Caco-2 (cell line): Measurements from ENCODE around the gene TOE1. TPM values are rescaled to one million over a fixed set of nuclear protein-coding genes. Genes with fewer than 3 reads are reported as not detected.

ENCODE experiments used
- BruUV-seq: library from RNA; stranded (reverse); fragments of 400-500 nt; replicated peaks from 2 replicates; lab custom pipeline; 2021; lab: Mats Ljungman, UMichigan
- CTCF ChIA-PET: fragments of 300-600 bp; sonication (Branson Sonifier 250); formaldehyde crosslinking; loops from one replicate; lab custom pipeline; 2022; ENCODE audit warnings: antibody characterized with exemption; lab: Charles Lee
- POLR2A ChIA-PET: fragments of 300-600 bp; sonication (Branson Sonifier 250); formaldehyde crosslinking; loops from one replicate; lab custom pipeline; 2022; ENCODE audit warnings: antibody characterized with exemption; lab: Charles Lee
- DNase-seq, 2 experiments: peaks; one replicate each; pipeline versions ENCODE4 v3.0.0 to v3.0.0-alpha.2; 2020 to 2022
- H3K27me3 ChIP-seq: replicated peaks from 2 replicates; pipeline ENCODE4 v1.6.0; 2011; ENCODE audit warnings: low read length; ENCODE audit not compliant: control insufficient read depth, insufficient read depth
- H3K36me3 ChIP-seq: 2 replicates; pipeline ENCODE4 v1.5.1; 2011; ENCODE audit warnings: low read length; ENCODE audit not compliant: control insufficient read depth, insufficient read depth
- H3K4me1 ChIP-seq: fragments of 250-450 bp; sonication (Bioruptor Pico); 2 replicates; pipeline ENCODE4 v1.5.1; 2020; ENCODE audit warnings: mild to moderate bottlenecking
- H3K4me3 ChIP-seq: 2 replicates; pipeline ENCODE4 v1.5.1; 2011; ENCODE audit warnings: low read depth, mild to moderate bottlenecking, control low read depth, low read length
- H3K9me3 ChIP-seq: fragments of 250-450 bp; sonication (Bioruptor Pico); 2 replicates; pipeline ENCODE4 v1.5.1; 2020; ENCODE audit warnings: mild to moderate bottlenecking, moderate library complexity
- H3K27ac Mint-ChIP-seq: one replicate; pipeline ENCODE4 v1.8.0; 2022; ENCODE audit warnings: mixed read lengths; ENCODE audit not compliant: unreplicated experiment
- H3K27me3 Mint-ChIP-seq: one replicate; pipeline ENCODE4 v1.8.0; 2022; ENCODE audit warnings: mixed read lengths; ENCODE audit not compliant: insufficient read depth, unreplicated experiment
- H3K36me3 Mint-ChIP-seq: one replicate; pipeline ENCODE4 v1.8.0; 2022; ENCODE audit warnings: mild to moderate bottlenecking, mixed read lengths; ENCODE audit not compliant: insufficient read depth, unreplicated experiment
- H3K4me1 Mint-ChIP-seq: one replicate; pipeline ENCODE4 v1.8.0; 2022; ENCODE audit warnings: low read depth, mixed read lengths; ENCODE audit not compliant: unreplicated experiment
- H3K4me3 Mint-ChIP-seq: one replicate; pipeline ENCODE4 v1.8.0; 2022; ENCODE audit warnings: mild to moderate bottlenecking, moderate library complexity, mixed read lengths; ENCODE audit not compliant: unreplicated experiment
- H3K9me3 Mint-ChIP-seq: one replicate; pipeline ENCODE4 v1.8.0; 2022; ENCODE audit warnings: mixed read lengths; ENCODE audit not compliant: unreplicated experiment
- intact Hi-C: fragments of 100-400 bp; cut with micrococcal nuclease; formaldehyde crosslinking; loops from one replicate; pipeline ENCODE4 v1.10.0; 2022; ENCODE audit not compliant: unreplicated experiment
- total RNA-seq: library from RNA; stranded (reverse); gene quantifications from 2 replicates; pipeline ENCODE4 v1.2.3, GENCODE V29; 2022
- TF ChIP-seq, protein P1 (sequence below), 2 experiments: fragments of 200-600 bp in 1 of 2; IDR thresholded peaks; 1 replicate in 1 of 2; 2 replicates in 1 of 2; pipeline versions ENCODE4 v1.5.1 to v1.8.0; 2011 to 2022; ENCODE audit warnings: antibody characterized with exemption in 1 of 2, control low read depth in 1 of 2, inconsistent platforms in 1 of 2, low read depth in 1 of 2, low read length in 1 of 2, mild to moderate bottlenecking in 1 of 2, moderate library complexity in 1 of 2; ENCODE audit not compliant: insufficient read depth in 1 of 2, severe bottlenecking in 1 of 2, unreplicated experiment in 1 of 2

Gene TOE1
- total RNA-seq, 1 experiment from 2014 or later: 15.5 TPM

DNA sequence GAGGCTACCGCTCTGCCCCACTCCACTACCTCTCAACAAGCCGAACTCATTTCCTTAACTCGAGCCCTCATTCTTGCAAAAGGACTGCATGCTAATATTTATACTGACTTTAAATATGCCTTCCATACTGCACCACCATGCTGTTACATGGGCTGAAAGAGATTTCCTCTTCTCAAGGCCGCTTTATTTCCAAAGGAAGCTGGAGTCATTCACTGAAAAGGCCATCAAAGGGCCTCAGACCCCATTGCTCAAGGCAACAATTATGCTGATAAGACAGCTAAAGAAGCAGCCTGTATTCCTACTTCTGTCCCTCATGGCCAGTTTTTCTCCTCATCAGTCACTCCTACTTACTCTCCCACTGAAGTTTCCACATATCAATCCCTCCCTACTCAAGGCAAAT lies 20.2 kb upstream of the TOE1 start:
- intact Hi-C loops: no loop called here
- Histone ChIP-seq H3K36me3 (no peaks in the 10 kb centered on the region), H3K4me3 (no peak overlapping the region), H3K9me3 (no peaks in the 10 kb centered on the region), H3K27me3 (no peaks in the 10 kb centered on the region), H3K4me1 (peaks cover 7% of the 10 kb centered on the region; the same call in 1 of the 2 replicates)
- DNase-seq: no peak
- CTCF ChIA-PET: no interaction called here
- Mint-ChIP-seq H3K36me3 (no peaks in the 10 kb centered on the region), H3K4me1 (no peaks in the 10 kb centered on the region), H3K9me3 (no peaks in the 10 kb centered on the region), H3K27ac (no peak overlapping the region), H3K27me3 (no peaks in the 10 kb centered on the region), H3K4me3 (no peak overlapping the region)
- POLR2A ChIA-PET: interaction anchor here (0.5 kb wide), 1 partner anchor 120 kb away, joined by 3 read pairs; no protein-coding TSS in a partner anchor
- TF ChIP-seq, protein P1, sequence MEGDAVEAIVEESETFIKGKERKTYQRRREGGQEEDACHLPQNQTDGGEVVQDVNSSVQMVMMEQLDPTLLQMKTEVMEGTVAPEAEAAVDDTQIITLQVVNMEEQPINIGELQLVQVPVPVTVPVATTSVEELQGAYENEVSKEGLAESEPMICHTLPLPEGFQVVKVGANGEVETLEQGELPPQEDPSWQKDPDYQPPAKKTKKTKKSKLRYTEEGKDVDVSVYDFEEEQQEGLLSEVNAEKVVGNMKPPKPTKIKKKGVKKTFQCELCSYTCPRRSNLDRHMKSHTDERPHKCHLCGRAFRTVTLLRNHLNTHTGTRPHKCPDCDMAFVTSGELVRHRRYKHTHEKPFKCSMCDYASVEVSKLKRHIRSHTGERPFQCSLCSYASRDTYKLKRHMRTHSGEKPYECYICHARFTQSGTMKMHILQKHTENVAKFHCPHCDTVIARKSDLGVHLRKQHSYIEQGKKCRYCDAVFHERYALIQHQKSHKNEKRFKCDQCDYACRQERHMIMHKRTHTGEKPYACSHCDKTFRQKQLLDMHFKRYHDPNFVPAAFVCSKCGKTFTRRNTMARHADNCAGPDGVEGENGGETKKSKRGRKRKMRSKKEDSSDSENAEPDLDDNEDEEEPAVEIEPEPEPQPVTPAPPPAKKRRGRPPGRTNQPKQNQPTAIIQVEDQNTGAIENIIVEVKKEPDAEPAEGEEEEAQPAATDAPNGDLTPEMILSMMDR (IDR thresholded peaks at IDR 0.05; ENCODE audit: insufficient read depth in 1 of 2, low read depth in 1 of 2, low read length in 1 of 2, severe bottlenecking in 1 of 2, unreplicated experiment in 1 of 2): no peak
- BruUV-seq: no TSS peak

DNA sequence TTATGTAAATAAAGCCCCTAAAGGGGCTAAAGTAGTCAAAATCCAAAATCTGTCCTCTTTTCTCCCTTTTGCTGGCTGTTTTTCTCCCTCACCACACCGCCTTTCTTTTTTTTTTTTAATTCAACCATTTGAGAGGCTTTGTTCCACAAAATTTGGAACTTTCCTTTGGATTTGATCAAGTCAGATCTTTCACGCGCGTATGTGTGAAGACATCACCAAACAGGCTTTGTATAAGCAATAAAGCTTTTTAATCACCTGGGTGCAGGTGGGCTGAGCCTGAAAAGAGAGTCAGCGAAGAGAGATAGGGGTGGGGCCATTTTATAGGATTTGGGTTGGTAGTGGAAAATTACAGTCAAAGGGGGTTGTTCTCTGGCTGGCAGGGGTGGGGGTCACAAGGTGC lies 18.5 kb upstream of the TOE1 start:
- H3K36me3 Mint-ChIP-seq: peaks cover 12% of the 10 kb centered on the region
- no peaks in the 10 kb centered on the region for H3K9me3 ChIP-seq
- DNase-seq: no peak
- H3K4me1 ChIP-seq: peaks cover 14% of the 10 kb centered on the region
- ChIA-PET POLR2A (no interaction called here), CTCF (no interaction called here)
- no peaks in the 10 kb centered on the region for H3K27me3 Mint-ChIP-seq
- no peaks in the 10 kb centered on the region for H3K9me3 Mint-ChIP-seq
- intact Hi-C loops: no loop called here
- peaks cover 9% of the 10 kb centered on the region for H3K4me1 Mint-ChIP-seq
- no peak overlapping the region for H3K4me3 Mint-ChIP-seq
- H3K4me3 ChIP-seq: no peak overlapping the region
- H3K27ac Mint-ChIP-seq: no peak overlapping the region
- no TSS peak for BruUV-seq
- no peaks in the 10 kb centered on the region for H3K27me3 ChIP-seq
- H3K36me3 ChIP-seq: no peaks in the 10 kb centered on the region
- TF ChIP-seq, protein P1 (IDR thresholded peaks at IDR 0.05; ENCODE audit: insufficient read depth in 1 of 2, low read depth in 1 of 2, low read length in 1 of 2, severe bottlenecking in 1 of 2, unreplicated experiment in 1 of 2): no peak

DNA sequence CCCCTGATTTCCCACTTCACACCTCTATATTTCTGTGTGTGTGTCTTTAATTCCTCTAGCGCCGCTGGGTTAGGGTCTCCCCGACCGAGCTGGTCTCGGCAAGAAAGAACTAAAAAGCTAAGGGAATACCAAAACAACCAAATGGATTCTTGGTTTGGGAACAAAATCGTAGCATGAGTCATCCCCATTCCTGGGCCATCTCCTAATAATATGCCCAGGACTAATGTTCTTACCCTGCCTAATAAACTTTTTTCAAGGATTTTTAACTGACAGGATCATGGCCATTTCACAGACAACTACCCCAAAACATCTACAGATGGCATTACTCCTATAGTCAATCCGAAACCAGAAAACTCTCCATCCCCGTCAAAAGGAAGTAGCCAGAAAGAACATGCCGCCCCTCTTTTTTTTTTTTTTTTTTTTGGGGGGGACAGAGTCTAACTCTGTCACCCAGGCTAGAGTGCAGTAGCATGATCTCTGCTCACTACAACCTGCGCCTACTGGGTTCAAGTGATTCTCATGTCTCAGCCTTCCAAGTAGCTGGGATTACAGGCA lies 17.4 kb upstream of the TOE1 start:
- H3K27me3 ChIP-seq: no peaks in the 10 kb centered on the region
- no peak overlapping the region for H3K4me3 Mint-ChIP-seq
- BruUV-seq: no TSS peak
- H3K4me3 ChIP-seq: no peak overlapping the region
- TF ChIP-seq, protein P1 (IDR thresholded peaks at IDR 0.05; ENCODE audit: insufficient read depth in 1 of 2, low read depth in 1 of 2, low read length in 1 of 2, severe bottlenecking in 1 of 2, unreplicated experiment in 1 of 2): no peak
- peaks cover 23% of the 10 kb centered on the region for H3K36me3 Mint-ChIP-seq
- H3K9me3 Mint-ChIP-seq: no peaks in the 10 kb centered on the region
- no peak for DNase-seq
- intact Hi-C loops: no loop called here
- no peak overlapping the region for H3K27ac Mint-ChIP-seq
- H3K27me3 Mint-ChIP-seq: no peaks in the 10 kb centered on the region
- peaks cover 9% of the 10 kb centered on the region for H3K4me1 Mint-ChIP-seq
- peaks cover 14% of the 10 kb centered on the region for H3K4me1 ChIP-seq
- CTCF ChIA-PET: no interaction called here
- H3K9me3 ChIP-seq: no peaks in the 10 kb centered on the region
- H3K36me3 ChIP-seq: no peaks in the 10 kb centered on the region
- POLR2A ChIA-PET: no interaction called here
